ENCODE results near the gene TNS2.

The TNS2 gene

DNA sequence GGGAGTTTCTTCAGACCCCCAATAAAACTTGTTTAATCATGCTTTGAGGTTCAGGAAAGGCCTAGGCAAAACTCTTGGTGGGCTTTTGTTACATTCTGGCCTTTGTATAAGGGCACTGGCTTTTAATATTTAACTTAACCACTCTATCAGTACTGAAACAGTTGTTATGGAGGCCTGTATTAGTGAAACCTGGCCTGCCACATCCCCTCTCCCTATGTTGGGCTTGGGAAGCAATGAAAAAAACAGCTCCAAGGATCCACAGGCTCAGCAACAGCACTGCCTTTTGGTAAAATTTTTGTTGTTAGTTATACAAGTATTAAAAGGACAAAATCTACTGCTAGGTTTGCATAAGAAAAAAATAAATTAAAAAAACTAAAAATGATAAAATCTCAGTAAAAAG, 64.1 kb downstream of the TNS2 start:
- DNase-seq = no peak

All from inflammatory macrophage (primary cell).